Lung microvascular endothelial cell (primary cell): ENCODE measurements around the gene SUCLG2. TPM values are rescaled to one million over a fixed set of nuclear protein-coding genes. Genes with fewer than 3 reads are reported as not detected.
A peak's percentile ranks its signal among the peaks of the same experiment; 100 is the strongest.

Source experiments
- DNase-seq, 2 donors: peaks; one replicate each; pipeline versions ENCODE4 v3.0.0 to v3.0.0-alpha.2; 2010; ENCODE audit warnings: low read depth in 2 of 2
- total RNA-seq: library from RNA; depleted of rRNA; stranded (reverse); fragments of >200 nt; gene quantifications from 2 replicates; pipeline ENCODE4 v1.2.1, GENCODE V29; 2014

The SUCLG2 gene, protein sequence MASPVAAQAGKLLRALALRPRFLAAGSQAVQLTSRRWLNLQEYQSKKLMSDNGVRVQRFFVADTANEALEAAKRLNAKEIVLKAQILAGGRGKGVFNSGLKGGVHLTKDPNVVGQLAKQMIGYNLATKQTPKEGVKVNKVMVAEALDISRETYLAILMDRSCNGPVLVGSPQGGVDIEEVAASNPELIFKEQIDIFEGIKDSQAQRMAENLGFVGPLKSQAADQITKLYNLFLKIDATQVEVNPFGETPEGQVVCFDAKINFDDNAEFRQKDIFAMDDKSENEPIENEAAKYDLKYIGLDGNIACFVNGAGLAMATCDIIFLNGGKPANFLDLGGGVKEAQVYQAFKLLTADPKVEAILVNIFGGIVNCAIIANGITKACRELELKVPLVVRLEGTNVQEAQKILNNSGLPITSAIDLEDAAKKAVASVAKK
- 27.6 and 30.1 TPM in 2 replicates for total RNA-seq

DNA sequence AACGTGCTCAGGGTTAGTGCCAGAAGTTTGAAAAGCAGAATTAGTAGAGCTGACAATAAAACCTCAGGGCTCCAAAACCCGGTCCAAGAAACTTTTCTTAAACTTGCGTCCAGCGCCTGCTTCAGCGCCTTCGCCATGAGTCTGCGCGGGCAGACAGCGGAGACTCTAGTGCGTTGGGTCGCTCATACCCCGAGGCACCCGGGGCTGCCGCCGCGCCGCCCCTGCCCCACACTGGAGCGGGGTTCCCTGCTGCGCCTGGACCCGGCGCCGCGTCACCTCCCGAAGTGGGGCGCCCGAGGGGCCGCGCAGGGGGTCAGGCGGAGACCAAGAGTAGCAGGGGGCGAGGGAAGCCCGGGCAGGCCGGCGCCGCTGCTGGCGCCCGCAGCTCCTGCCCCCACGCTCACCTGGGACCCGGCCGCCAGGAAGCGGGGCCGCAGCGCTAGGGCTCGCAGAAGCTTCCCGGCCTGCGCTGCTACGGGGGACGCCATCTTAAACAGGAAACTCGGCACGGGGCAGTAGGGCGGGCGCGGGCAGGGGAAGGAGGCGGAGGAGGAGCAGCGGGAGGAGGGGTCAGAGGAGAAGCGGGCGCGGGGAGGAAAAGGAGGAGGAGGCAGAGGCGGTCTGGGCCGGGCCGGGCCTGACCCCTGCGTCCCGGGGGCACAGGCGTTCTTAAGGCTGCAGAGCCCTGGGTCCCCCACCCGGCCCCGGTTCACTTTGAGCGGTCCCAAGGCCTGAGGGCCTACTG lies at the start of gene SUCLG2:
TSS of gene SUCLG2 (minus strand) at position 514 of the 745 bp plus-strand sequence. CDS start at position 488, 26 bp downstream.
- peak; percentile 70 to 87 for DNase-seq

DNA sequence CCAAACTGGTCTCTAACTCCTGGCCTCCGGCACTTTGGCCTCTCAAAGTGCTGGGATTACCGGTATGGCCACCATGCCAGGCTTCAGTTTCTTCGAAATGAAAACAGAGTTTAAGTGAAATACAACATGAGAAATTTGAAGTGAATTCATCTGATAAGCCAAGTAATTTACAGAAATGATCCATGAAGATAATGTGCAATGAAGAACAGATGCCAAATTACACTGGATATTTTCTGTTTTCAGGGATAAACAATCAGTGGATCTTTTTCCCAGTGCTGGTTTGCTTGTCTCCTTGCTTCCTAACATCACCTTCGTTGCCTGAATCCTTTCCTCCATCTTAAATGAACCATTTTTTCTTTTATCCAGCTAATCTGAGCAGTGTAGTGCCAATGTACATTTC lies 46.2 kb upstream of the SUCLG2 start:
- DNase-seq: no peak

DNA sequence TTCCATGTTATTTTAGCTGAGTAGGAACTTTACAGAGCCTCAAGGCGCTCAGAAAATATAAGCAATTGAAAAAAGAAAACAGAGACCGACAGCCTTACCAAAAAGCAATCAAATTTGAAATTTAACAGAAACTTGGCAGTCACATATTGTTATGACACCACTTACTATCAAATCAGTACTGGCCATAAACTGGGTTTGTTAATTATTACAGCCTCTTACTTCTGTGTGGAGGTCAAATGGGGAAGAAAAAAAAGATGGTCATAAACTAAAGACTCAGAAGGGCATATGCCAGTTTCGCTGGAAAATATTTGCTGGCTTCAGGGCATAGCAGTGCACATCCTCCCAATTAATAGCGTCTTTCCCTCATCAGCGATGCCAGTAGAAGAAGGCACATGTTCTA lies 45.5 kb upstream of the SUCLG2 start:
- no peak for DNase-seq

DNA sequence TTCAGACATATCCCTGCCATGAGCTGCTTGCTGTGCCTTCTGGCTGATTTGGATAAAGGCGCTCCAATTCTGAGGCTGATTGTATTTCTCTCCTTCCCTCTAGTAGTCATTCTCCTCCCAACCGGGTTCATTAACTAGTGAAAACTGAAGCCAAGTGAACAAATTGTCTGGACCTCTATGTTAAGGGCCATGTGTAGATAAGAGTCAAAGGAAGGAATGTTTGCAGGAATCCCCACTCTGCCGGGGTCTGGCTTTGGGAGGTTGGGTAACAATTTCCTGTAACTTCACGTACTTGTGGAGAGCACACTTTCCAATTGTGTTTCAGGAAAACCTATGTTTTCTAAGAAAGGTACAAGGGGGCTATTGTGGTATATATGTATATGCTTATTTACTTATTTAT lies 38.2 kb upstream of the SUCLG2 start:
- DNase-seq: no peak

DNA sequence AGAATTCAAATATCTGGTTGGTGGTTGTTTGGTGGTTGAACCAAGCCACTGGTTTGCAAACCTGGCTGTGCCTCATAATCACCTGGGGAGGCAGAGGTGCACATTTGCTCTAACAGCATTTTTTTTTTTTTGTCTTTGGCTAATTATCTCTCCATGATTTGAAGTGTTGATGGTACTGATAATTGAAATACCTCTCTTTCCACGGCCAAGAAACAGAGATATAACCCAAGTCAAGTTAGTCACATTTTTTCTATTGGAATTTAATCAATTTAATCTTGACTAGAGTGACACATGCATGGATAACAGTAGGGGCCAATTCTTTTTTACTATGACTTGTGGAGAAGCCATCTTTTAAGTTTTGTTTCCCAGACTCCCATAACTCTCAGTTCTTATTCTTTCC lies 37.5 kb upstream of the SUCLG2 start:
- DNase-seq: no peak

DNA sequence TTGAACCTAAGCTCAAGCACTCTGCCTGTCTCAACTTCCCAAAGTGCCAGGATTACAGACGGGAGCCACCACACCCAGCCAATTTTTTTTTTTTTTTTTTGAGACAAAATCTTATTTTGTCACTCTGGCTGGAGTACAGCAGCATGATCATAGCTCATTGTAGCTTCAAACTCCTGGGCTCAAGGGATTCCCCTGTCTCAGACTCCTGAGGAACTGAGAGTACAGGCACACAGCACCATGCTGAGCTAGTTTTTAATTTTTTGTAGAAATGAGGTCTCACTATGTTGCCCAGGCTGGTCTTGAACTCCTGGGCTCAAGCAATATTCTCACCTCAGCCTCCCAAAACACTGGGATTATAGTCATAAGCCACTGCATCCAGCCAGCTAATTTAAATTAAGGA lies 36.8 kb upstream of the SUCLG2 start:
- DNase-seq: no peak

DNA sequence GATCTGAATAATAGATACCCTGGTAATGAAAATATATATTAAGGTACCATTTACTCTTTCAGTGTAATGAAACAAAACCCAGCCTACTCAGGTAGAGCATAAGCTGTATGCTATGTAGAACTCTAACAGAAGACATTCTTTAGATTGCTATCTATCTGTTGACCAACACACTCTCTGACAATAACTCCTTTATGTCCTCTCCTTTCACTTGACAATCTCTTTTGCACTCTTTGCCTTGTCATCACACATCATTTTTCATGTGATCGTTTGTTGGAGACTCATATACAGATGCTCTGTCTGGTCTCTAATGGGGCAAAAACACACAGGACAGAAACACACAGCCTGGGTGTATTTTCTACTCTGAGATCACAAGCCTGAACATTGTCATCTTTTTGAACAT lies 35.4 kb upstream of the SUCLG2 start:
- no peak for DNase-seq

DNA sequence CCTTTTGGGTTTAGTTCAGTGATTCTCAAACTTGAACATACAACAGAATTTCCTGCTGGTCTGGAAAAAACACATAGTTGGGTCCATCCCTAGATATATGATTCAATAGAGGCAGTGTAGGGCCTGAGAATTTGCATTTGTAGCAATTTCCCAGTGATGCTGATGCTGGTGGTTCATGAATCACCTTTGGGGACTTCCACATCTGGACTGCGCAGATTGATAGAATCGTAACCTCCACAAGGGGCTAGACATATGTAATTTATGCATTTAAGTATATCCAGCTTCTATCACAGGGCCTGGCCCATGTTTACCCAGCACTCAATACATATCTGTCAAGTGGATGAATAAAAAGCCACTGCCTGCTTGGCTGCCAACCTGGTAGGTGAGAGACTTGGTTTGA lies 33.8 kb upstream of the SUCLG2 start:
- no peak for DNase-seq

DNA sequence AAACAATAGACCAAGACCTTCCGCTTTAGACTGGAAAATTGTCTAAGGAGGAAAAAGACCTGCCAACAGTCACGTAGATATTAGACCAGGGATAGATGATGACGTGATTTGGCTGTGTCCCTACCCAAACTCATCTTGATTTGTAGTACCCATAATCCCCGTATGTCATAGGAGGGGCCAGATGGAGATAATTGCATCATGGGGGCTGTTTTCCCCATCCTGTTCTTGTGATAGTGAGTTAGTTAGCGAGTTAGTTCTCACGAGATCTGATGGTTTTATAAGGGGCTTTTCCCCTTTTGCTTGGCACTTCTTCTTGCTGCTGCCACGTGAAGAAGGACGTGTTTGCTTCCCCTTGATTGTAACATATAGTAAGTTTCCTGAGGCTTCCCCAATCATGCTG lies 31.7 kb upstream of the SUCLG2 start:
- peak in 1 of 2 donors; percentile 4 for DNase-seq

DNA sequence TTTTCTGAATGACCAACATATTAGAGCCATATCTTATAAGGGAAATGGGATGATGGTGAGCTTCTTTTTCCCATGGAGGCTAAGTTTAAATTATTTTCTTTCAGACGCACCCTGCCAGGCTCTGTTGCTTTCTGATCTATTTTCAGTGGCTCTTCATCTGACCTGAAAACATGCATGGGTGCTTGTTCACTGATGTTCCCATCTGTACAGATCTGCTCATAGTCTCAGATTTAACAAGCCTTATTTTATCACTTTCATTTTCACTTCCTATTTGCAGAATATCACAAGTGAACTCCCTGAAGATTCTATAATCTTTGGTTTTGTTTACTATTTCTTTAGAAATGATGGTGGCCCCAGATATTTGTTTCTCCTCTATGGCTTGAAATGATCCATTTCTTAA lies 31.1 kb upstream of the SUCLG2 start:
- no peak for DNase-seq

DNA sequence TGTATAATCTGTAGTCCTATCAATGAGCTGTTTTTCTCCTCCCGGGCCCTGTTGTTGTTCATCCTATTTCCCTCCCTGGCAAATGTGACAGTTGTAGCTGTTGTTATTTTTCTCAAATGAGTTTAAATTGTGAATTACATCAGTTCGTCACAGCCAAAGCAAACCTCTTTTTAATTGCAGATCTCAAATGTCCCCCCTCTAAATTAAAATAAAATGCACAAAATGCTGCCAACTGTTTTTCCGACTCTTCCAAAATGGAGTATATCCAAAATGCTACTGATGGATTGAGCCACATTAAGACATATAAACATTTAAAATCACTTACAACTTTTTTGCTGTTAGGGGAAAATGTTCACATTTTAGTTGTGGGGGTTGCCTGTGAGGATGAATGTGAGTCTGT lies 29.8 kb upstream of the SUCLG2 start:
- no peak for DNase-seq

DNA sequence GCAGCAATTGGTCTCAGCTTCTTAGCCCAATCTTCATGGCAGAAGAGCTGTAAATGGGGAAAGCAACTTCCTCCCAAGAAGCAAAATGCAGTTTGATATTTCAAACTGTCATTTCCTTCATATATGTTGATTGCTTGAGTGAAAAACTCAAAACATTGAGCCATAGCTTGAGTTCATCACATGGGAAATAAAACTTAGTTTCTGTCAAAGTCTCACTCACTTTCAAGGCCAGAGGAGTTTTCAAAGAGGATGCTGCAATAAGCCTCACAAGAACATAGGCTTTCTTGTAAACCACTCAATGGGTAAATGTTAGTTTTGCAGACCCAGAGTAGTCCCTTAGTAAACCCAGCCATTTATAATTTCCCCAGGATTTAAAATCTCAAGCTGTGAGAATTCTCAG lies 29.1 kb upstream of the SUCLG2 start:
- DNase-seq: no peak

DNA sequence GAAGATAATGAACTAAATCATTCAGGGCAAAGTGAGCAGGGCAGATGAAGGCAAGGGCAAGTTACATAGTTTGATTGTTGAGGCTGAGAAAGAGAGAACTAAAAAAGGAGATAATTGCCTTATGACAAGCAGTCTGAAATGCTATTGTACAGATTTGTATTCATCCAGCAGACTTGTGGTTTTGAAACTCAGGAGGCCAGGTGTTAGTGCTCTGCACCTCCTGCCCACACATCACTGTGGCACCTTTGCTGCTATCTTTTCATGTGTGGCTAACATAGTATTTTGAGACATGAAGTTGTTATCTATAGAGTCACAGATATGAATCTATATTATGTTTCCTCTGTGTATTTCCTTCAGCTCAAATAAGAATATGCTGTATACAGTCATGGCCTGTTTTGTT lies 24.3 kb upstream of the SUCLG2 start:
- DNase-seq: no peak

DNA sequence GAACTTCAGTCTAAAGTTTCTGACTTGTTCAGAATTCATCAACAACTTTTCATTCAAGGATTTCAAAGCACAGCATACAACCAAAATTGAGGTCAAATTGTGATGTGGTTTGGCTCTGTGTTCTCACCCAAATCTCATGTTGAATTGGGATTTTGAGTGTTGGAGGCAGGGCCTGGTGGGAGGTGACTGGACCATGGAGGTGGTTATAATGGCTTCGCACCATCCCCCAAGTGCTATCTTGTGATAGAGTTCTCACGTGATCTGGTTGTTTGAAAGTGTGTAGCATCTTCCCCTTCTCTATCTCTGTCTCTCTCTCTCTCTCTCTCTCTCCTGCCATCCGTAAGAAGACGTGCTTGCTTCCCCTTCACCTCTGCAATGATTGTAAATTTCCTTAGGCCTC lies 19.6 kb upstream of the SUCLG2 start:
- no peak for DNase-seq

DNA sequence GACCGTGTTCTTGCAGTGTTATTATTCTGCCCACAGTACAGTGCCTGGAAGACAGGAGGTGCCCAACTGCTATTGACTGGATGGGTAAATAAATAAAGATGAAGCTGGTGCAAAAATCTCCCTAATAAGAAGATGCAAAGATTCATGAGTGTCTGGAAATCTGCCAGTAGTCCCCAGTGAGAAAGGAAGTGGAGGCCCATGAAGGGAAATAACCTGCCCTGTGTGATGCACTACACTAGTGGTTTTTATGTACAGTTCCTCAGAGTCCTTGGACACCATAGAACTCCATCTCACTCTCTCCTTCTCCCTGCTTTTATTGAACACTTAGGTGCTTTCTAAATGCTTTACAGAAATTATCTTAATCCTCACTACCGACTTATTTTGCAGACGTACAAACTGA lies 8.3 kb upstream of the SUCLG2 start:
- DNase-seq: peak in 1 of 2 donors; percentile 47

DNA sequence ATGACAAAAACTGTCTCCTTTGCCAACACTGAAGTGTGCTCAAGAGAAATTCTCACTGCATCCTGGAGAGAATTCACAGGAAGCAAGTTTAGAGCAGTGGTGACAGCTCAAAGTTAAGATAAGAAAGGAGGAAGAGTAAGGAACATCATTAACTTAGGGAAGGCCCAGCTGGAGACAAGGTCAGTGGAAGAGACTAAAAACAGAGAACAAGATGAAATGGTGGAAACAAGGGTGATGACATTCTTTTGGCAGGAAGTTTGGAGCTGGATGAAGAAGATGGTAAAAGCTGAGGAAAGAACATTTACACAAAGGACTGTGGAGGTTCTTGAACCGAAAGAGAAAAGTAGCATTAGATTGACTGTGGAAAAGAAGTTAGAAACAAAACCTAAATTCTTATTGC lies 6.7 kb upstream of the SUCLG2 start:
- peak in 1 of 2 donors; percentile 3 for DNase-seq

DNA sequence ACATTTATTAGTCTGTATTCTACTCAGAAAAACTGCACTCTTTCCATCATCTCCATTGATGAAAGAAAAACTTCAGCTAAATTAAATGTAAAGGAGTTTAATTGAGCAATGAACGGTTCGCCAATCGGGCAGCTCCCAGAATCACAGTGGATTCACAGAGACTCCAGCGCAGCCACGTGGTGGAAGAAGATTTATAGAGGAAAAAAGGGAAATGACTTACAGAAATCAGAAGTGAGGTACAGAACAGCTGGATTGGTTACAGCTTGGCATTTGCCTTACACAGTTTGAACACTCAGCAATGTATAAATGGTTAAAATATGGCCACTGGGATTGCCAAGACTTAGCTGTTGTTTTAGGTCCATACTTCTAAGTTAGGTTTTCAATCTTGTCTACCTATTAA lies 2.8 kb upstream of the SUCLG2 start:
- no peak for DNase-seq

DNA sequence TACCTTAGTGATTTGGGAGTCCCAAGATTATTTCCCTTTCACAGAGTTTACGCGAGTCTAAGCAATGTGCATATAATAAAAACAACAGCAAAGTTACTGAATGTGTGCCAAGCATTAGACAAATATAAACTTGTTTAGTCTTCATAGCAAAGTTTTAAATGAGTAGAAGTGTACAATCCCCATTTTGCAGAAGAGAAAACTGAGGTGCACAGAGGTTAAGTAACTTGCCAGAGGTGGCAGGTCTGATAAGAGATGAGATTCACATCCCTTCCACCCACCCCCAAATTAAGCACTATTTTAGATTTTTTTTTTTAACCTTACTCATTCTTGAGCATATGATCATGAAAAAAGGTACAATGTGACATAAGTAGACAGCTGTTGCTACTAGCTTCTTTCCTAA lies 2.2 kb upstream of the SUCLG2 start:
- no peak for DNase-seq

DNA sequence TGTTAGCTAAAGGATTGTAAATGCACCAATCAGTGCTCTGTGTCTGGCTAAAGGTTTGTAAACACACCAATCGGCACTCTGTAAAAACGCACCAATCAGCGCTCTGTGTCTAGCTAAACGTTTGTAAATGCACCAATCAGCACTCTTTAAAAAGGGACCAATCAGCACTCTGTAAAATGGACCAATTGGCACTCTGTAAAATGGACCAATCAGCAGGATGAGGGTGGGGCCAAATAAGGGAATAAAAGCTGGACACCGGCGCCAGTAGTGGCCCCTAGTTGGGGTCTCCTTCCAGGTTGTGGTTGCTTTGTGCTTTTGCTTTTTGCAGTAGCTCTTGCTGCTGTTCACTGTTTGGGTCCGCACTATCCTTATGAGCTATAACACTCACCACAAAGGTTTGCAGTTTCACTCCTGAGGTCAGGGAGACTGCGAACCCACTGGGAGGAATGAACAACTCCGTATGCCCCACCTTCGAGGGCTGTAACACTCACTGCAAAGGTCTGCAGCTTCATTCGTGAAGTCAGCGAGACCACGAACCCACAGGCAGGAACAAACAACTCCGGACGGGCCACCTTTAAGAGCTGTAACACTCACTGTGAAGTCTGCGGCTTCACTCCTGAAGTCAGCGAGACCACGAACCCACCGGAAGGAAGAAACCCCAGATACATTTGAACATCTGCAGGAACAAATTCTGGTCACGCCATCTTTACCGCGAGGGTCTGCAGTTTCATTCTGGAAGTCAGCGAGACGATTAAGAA lies 1.1 kb upstream of the SUCLG2 start:
- DNase-seq: no peak

DNA sequence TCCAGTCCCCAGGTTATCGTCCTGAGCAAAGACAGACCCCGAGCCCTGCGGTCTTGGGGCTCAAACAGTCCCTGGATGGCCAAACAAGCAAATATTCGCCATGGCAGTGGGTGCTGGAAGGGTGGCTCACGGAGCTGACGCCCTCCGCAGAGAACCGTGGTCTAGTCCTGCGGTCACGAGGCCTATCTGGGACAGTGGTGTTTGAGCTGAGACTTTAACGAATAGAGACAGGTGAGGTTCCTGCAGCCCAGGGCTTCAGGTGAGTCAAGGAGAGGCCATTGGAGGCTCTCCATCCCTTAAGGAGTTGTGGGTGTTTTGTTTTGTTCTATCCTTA lies 399 bp upstream of the SUCLG2 start:
- DNase-seq: no peak

DNA sequence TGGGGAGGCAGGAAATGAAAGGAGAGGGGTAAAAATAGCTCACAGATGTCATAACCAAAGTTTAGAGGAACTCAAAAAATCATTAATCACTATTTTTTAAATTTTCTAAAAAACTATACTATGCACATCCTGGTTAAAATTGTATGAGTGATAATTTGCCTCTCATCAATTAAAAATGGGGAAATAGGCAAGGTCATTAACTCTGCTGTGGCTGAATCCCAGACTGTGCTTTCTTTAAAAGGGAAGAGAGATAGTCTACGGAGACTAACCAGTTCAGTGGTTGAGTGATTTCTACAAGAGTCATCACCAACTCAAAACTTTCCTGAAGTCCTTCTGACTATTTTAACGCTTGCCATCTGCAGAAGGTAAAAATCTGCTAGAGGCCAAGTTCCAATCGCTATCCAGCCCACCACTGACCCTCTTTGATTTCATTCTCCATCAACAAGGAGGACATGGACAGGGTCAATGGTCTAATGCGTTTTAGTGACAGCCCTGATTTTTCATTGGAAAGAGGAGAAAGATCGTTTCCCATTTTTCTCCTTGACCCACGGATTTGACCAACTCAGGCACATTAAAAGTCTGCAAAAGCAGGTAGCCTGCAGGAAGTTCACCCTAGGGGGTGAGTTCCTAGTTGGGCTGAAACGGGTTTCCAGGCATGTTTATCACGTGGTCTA lies 850 bp downstream of the SUCLG2 start:
- peak in 1 of 2 donors; percentile 6 for DNase-seq

DNA sequence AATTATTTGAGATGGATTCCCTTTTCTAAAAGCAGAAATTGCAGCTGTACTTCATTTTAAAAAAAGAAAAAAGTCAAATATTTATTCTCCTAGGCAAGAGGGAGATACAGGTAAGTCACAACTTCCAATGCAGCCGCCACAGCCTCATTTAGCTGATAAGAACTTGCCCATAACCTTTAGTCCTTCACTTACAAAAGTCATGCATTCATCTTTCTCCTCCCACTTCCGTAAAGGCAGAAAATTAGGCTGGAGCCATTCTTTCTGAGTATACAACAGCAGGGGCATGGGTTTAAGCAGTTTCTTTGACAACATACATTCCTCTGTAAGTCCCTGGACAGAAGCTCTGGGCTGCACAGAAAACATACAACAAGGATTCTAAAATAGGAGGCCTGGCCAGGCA lies 4.3 kb downstream of the SUCLG2 start:
- DNase-seq: no peak
